T-helper 22 cell (primary cell): ENCODE data around the gene SMARCB1.
A peak's percentile ranks its signal among the peaks of the same experiment; 100 is the strongest.

Experiments used
- DNase-seq: peaks from one replicate; pipeline ENCODE4 v3.0.0-alpha.2; 2020; ENCODE audit warnings: low read depth

The SMARCB1 gene

GRCh38 chr22:23831781-23832180, 45.0 kb downstream of the SMARCB1 start:
- DNase-seq, result no peak

GRCh38 chr22:23832226-23833016, 45.7 kb downstream of the SMARCB1 start:
- DNase-seq, result no peak

- no peak for DNase-seq
These were observed 46.4 kb downstream of the SMARCB1 start for GRCh38 chr22:23833017-23833751.

- no peak for DNase-seq
These were observed 47.1 kb downstream of the SMARCB1 start for GRCh38 chr22:23833911-23834317.

- no peak for DNase-seq
These were observed 47.6 kb downstream of the SMARCB1 start for GRCh38 chr22:23834406-23834792.

- no peak for DNase-seq
These were observed 48.2 kb downstream of the SMARCB1 start for GRCh38 chr22:23834793-23835483.

GRCh38 chr22:23835484-23836144, 48.8 kb downstream of the SMARCB1 start:
- DNase-seq, result no peak

- no peak for DNase-seq
These were observed 49.5 kb downstream of the SMARCB1 start for GRCh38 chr22:23836281-23836680.

GRCh38 chr22:23836692-23837495, 50.1 kb downstream of the SMARCB1 start:
- DNase-seq, result no peak

GRCh38 chr22:23837496-23837859, 50.7 kb downstream of the SMARCB1 start:
- DNase-seq, result no peak

- DNase-seq, result no peak
These were observed 51.3 kb downstream of the SMARCB1 start for GRCh38 chr22:23837911-23838680.

GRCh38 chr22:23838681-23839468, 52.1 kb downstream of the SMARCB1 start, which contains the start of gene DERL3:
TSS of gene DERL3 (minus strand) at chr22:23839006. CDS start at chr22:23838987, 19 bp downstream.
- peak; percentile 92 for DNase-seq

GRCh38 chr22:23840026-23840425, 53.3 kb downstream of the SMARCB1 start:
- DNase-seq, result no peak

GRCh38 chr22:23841292-23841691, 54.5 kb downstream of the SMARCB1 start:
- no peak for DNase-seq

GRCh38 chr22:23841736-23842445, 55.1 kb downstream of the SMARCB1 start:
- DNase-seq, result no peak

- no peak for DNase-seq
These were observed 55.8 kb downstream of the SMARCB1 start for GRCh38 chr22:23842599-23842998.

GRCh38 chr22:23844739-23845202, 58.0 kb downstream of the SMARCB1 start:
- no peak for DNase-seq

- DNase-seq, result no peak
These were observed 58.7 kb downstream of the SMARCB1 start for GRCh38 chr22:23845265-23846080.
